Activated T-helper 2 cell treated with anti-CD3 and anti-CD28 coated beads, Interferon-gamma antibody, Interleukin-2, Interleukin-4, amounts not matched to agents 10 μg/mL and 5 μg/mL and 100 μg/mL, durations not matched to agents 14 hours and 24 hours and 36 hours (primary cell): ENCODE measurements around the gene CLDN2. TPM values are rescaled to one million over a fixed set of nuclear protein-coding genes. Genes with fewer than 3 reads are reported as not detected.
"Not testable (repeated sequence)": the region's sequence is repeated elsewhere in the genome, so short reads cannot be mapped to it uniquely, and the experiment has no call there.

Experiments
- DNase-seq: peaks from one replicate; pipeline ENCODE4 v3.0.0; 2021; ENCODE audit warnings: low spot score
- H3K27ac Mint-ChIP-seq: one replicate; pipeline ENCODE4 v1.8.0; 2021; ENCODE audit warnings: mixed read lengths
- H3K27me3 Mint-ChIP-seq: one replicate; pipeline ENCODE4 v1.8.0; 2021; ENCODE audit warnings: low read depth, mixed read lengths
- H3K36me3 Mint-ChIP-seq: one replicate; pipeline ENCODE4 v1.8.0; 2021; ENCODE audit warnings: low read depth, mixed read lengths
- H3K4me1 Mint-ChIP-seq: one replicate; pipeline ENCODE4 v1.8.0; 2021; ENCODE audit warnings: low read depth, mixed read lengths
- H3K4me3 Mint-ChIP-seq: one replicate; pipeline ENCODE4 v1.8.0; 2021; ENCODE audit warnings: low read depth, mild to moderate bottlenecking, moderate library complexity, mixed read lengths
- H3K9me3 Mint-ChIP-seq: one replicate; pipeline ENCODE4 v1.8.0; 2021; ENCODE audit warnings: mixed read lengths
- intact Hi-C: fragments of 100-400 bp; cut with micrococcal nuclease; formaldehyde crosslinking; loops from one replicate; pipeline ENCODE4 v1.15.1; 2023
- total RNA-seq: library from RNA; stranded (reverse); gene quantifications from 2 replicates; pipeline ENCODE4 v1.2.3, GENCODE V29; 2022

The CLDN2 gene
- total RNA-seq, 1 donor from 2014 or later = not detected

- intact Hi-C loops = loop anchor here (2.0 kb wide), 1 partner anchor 54 kb away; no protein-coding TSS in a partner anchor
Measured at GRCh38 chrX:106952538-106952937, 32.3 kb downstream of the CLDN2 start.

DNA sequence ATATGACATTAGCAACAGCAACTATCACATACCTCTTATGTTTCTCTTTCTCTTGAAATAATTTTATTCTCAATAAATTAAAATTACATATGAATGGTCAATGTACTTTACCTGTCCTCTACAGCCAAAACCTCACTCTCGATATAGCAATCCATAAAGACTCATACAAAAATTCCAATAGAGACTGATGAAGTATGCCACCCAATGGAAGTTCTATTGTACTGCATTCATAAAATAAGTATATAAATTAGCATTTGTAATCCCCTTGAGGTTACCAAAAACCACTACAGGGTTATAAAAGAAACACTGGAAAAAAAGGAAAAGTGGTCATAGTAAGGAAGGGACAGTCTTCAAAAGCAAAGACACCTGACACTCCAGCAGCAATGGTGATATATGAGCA lies 32.8 kb downstream of the CLDN2 start:
- H3K4me3 Mint-ChIP-seq = no peak overlapping the region
- DNase-seq = no peak
- intact Hi-C loops = loop anchor here (2.0 kb wide), 1 partner anchor 54 kb away; no protein-coding TSS in a partner anchor
- no peaks in the 10 kb centered on the region for H3K36me3 Mint-ChIP-seq
- H3K4me1 Mint-ChIP-seq = no peaks in the 10 kb centered on the region
- H3K27me3 Mint-ChIP-seq = no peaks in the 10 kb centered on the region
- H3K27ac Mint-ChIP-seq = no peak overlapping the region
- H3K9me3 Mint-ChIP-seq = no peaks in the 10 kb centered on the region

More at GRCh38 chrX:106952538-106952937, 32.3 kb downstream of the CLDN2 start:
- DNase-seq = no peak
- no peaks in the 10 kb centered on the region for H3K36me3 Mint-ChIP-seq
- H3K27ac Mint-ChIP-seq = no peak overlapping the region
- no peak overlapping the region for H3K4me3 Mint-ChIP-seq
- no peaks in the 10 kb centered on the region for H3K4me1 Mint-ChIP-seq
- no peaks in the 10 kb centered on the region for H3K27me3 Mint-ChIP-seq
- H3K9me3 Mint-ChIP-seq = no peaks in the 10 kb centered on the region

- H3K9me3 Mint-ChIP-seq = no peaks in the 10 kb centered on the region
- H3K36me3 Mint-ChIP-seq = no peaks in the 10 kb centered on the region
- DNase-seq = no peak
- H3K27me3 Mint-ChIP-seq = no peaks in the 10 kb centered on the region
- H3K4me1 Mint-ChIP-seq = no peaks in the 10 kb centered on the region
- no peak overlapping the region for H3K4me3 Mint-ChIP-seq
- H3K27ac Mint-ChIP-seq = no peak overlapping the region
- intact Hi-C loops = no loop called here
Measured at GRCh38 chrX:106954041-106954440, 33.8 kb downstream of the CLDN2 start.

GRCh38 chrX:106955004-106955772 lies 35.0 kb downstream of the CLDN2 start:
- no peak overlapping the region for H3K27ac Mint-ChIP-seq
- H3K36me3 Mint-ChIP-seq = no peaks in the 10 kb centered on the region
- no peaks in the 10 kb centered on the region for H3K27me3 Mint-ChIP-seq
- DNase-seq = no peak
- H3K9me3 Mint-ChIP-seq = no peaks in the 10 kb centered on the region
- H3K4me1 Mint-ChIP-seq = no peaks in the 10 kb centered on the region
- intact Hi-C loops = no loop called here
- no peak overlapping the region for H3K4me3 Mint-ChIP-seq

GRCh38 chrX:106957856-106958255 lies 37.7 kb downstream of the CLDN2 start:
- Mint-ChIP-seq H3K9me3 (no peaks in the 10 kb centered on the region), H3K27ac (no peak overlapping the region), H3K27me3 (no peaks in the 10 kb centered on the region), H3K4me3 (no peak overlapping the region), H3K4me1 (no peaks in the 10 kb centered on the region), H3K36me3 (no peaks in the 10 kb centered on the region)
- intact Hi-C loops = no loop called here
- DNase-seq = no peak

DNA sequence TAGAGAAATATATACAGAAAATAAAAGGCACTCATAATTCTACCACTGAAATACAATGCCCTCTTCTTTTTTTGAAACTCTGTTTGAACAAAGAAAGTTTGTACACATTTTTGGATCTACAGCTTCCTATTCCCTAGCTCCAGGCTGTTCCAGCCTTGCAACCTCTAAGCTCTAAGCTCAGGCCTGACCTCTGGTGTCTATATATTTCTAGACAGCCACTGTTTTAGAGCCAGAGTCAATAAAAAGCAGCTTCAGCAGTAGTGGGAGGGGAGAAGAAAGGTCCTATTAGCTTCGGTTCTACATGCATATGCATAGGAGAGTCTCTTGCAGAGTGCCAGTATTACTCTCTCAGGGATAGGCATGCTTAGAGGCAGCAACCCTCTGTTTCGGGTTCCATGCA lies 39.7 kb downstream of the CLDN2 start:
- no peak overlapping the region for H3K4me3 Mint-ChIP-seq
- no peak for DNase-seq
- intact Hi-C loops = no loop called here
- H3K36me3 Mint-ChIP-seq = no peaks in the 10 kb centered on the region
- H3K4me1 Mint-ChIP-seq = no peaks in the 10 kb centered on the region
- no peak overlapping the region for H3K27ac Mint-ChIP-seq
- H3K9me3 Mint-ChIP-seq = no peaks in the 10 kb centered on the region
- no peaks in the 10 kb centered on the region for H3K27me3 Mint-ChIP-seq

DNA sequence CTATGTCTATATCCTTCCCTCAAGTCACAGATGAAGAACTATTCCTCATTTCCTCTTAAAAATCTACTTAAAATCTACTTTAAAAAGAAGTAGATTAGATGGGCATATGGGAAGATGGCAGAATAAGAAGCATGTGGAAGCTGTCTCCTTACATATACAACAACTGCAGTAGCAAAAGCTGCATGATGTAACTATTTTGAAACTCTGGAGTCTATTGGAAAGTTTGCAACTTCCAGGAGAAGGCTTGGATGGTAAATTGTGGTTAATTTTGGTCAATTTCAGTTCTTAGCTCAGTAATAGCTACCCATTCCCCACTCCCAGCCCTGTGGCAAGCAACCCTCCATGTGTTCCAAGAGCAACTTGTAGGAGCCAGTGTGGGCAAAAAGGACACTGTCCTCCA lies 42.9 kb downstream of the CLDN2 start:
- intact Hi-C loops = no loop called here
- Mint-ChIP-seq H3K27me3 (no peaks in the 10 kb centered on the region), H3K9me3 (no peaks in the 10 kb centered on the region), H3K27ac (no peak overlapping the region), H3K4me1 (no peaks in the 10 kb centered on the region), H3K36me3 (peaks cover 4% of the 10 kb centered on the region), H3K4me3 (no peak overlapping the region)
- DNase-seq = no peak

- no peak for DNase-seq
- Mint-ChIP-seq H3K9me3 (no peaks in the 10 kb centered on the region), H3K27ac (no peak overlapping the region), H3K4me3 (no peak overlapping the region), H3K27me3 (no peaks in the 10 kb centered on the region), H3K4me1 (no peaks in the 10 kb centered on the region), H3K36me3 (peaks cover 9% of the 10 kb centered on the region)
- intact Hi-C loops = no loop called here
Measured at GRCh38 chrX:106964290-106964689, 44.1 kb downstream of the CLDN2 start.

GRCh38 chrX:106966547-106966946 lies 46.3 kb downstream of the CLDN2 start:
- H3K27ac Mint-ChIP-seq, H3K9me3 Mint-ChIP-seq, H3K4me3 Mint-ChIP-seq, H3K36me3 Mint-ChIP-seq, intact Hi-C loops, H3K27me3 Mint-ChIP-seq, DNase-seq, H3K4me1 Mint-ChIP-seq: not testable (repeated sequence)

GRCh38 chrX:106972896-106973295 lies 52.7 kb downstream of the CLDN2 start:
- H3K9me3 Mint-ChIP-seq = no peaks in the 10 kb centered on the region
- H3K36me3 Mint-ChIP-seq = peaks cover 6% of the 10 kb centered on the region
- intact Hi-C loops = no loop called here
- DNase-seq = no peak
- H3K4me1 Mint-ChIP-seq = no peaks in the 10 kb centered on the region
- H3K4me3 Mint-ChIP-seq = no peak overlapping the region
- H3K27ac Mint-ChIP-seq = no peak overlapping the region
- H3K27me3 Mint-ChIP-seq = no peaks in the 10 kb centered on the region

DNA sequence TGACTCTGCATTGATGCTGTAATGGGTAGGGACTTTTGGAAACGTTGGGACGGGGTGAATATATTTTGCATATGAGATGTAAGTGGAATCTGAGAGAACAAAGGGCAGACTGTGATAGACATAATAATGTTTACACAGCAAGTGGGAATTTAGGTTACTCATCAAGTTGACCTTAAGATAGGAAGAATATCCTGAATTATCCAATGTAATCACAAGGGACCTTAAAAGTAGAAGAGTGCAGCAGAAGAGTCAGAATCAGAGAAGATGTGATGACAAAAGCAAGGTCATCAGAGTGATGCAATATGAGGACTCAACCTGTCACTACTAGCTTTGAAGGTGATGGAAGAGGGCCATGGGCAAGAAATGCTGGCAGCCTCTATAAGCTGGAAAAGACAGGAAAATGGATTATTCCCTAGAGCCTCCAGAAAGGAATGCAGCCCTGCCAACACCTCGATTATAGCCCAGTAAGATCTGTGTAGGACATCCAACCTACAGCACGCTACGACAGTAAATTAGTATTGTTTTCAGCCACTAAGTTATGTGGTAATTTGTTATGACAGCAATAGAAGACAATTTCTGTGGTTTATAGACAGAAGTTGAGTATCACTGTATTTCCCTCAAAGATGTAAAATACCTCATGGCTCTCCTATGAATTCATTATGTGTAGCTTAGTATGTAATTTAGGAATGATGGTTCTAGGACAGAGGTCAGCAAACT lies 53.4 kb downstream of the CLDN2 start:
- no peak overlapping the region for H3K27ac Mint-ChIP-seq
- DNase-seq = no peak
- no peak overlapping the region for H3K4me3 Mint-ChIP-seq
- H3K4me1 Mint-ChIP-seq = no peaks in the 10 kb centered on the region
- H3K36me3 Mint-ChIP-seq = peaks cover 6% of the 10 kb centered on the region
- intact Hi-C loops = no loop called here
- no peaks in the 10 kb centered on the region for H3K9me3 Mint-ChIP-seq
- no peaks in the 10 kb centered on the region for H3K27me3 Mint-ChIP-seq

GRCh38 chrX:106976416-106976815 lies 56.2 kb downstream of the CLDN2 start:
- H3K4me1 Mint-ChIP-seq = no peaks in the 10 kb centered on the region
- no peaks in the 10 kb centered on the region for H3K36me3 Mint-ChIP-seq
- intact Hi-C loops = no loop called here
- no peak overlapping the region for H3K27ac Mint-ChIP-seq
- no peak for DNase-seq
- H3K27me3 Mint-ChIP-seq = no peaks in the 10 kb centered on the region
- H3K4me3 Mint-ChIP-seq = no peak overlapping the region
- no peaks in the 10 kb centered on the region for H3K9me3 Mint-ChIP-seq
